WTC11 (cell line): ENCODE data around the gene JADE3. TPM values are rescaled to one million over a fixed set of nuclear protein-coding genes. Genes with fewer than 3 reads are reported as not detected.

Experiments
- ATAC-seq: fragments of 200-7000 bp; cut with Tn5 transposase; 2 replicates; pipeline ENCODE4 v1.10.0; 2021; ENCODE audit warnings: mild to moderate bottlenecking, moderate library complexity
- CTCF ChIA-PET: fragments of 300-600 bp; sonication (Branson Sonifier 250); formaldehyde crosslinking; loops from one replicate; lab custom pipeline; 2021; ENCODE audit warnings: antibody characterized with exemption; lab: Charles Lee
- POLR2A ChIA-PET: fragments of 350-600 bp; sonication (Branson Sonifier 250); formaldehyde crosslinking; loops from one replicate; lab custom pipeline; 2021; ENCODE audit warnings: antibody characterized with exemption; lab: Charles Lee
- DNase-seq: peaks from one replicate; pipeline ENCODE4 v3.0.0; 2021; ENCODE audit warnings: low spot score
- H3K27ac Mint-ChIP-seq: 2 replicates; pipeline ENCODE4 v1.8.0; 2021; ENCODE audit warnings: mixed read lengths
- H3K27me3 Mint-ChIP-seq: 2 replicates; pipeline ENCODE4 v1.8.0; 2021; ENCODE audit warnings: low read depth, mild to moderate bottlenecking, moderate library complexity, mixed read lengths
- H3K36me3 Mint-ChIP-seq: 2 replicates; pipeline ENCODE4 v1.8.0; 2021; ENCODE audit warnings: mixed read lengths
- H3K4me1 Mint-ChIP-seq: 2 replicates; pipeline ENCODE4 v1.8.0; 2022; ENCODE audit warnings: mixed read lengths
- H3K4me3 Mint-ChIP-seq: 2 replicates; pipeline ENCODE4 v1.8.0; 2021; ENCODE audit warnings: mild to moderate bottlenecking, moderate library complexity, mixed read lengths
- H3K9me3 Mint-ChIP-seq: 2 replicates; pipeline ENCODE4 v1.8.0; 2021; ENCODE audit warnings: mixed read lengths
- NR2C2 ChIP-seq: sonication (generic); formaldehyde crosslinking; IDR thresholded peaks from 2 replicates; pipeline ENCODE4 v1.8.0; 2022; ENCODE audit warnings: mild to moderate bottlenecking, missing genetic modification reagents
- SP1 ChIP-seq: sonication (generic); formaldehyde crosslinking; conservative IDR thresholded peaks from 2 replicates; pipeline ENCODE4 v1.8.1; 2022; ENCODE audit warnings: missing genetic modification reagents
- TEAD1 ChIP-seq: sonication (generic); formaldehyde crosslinking; IDR thresholded peaks from 2 replicates; pipeline ENCODE4 v1.8.0; 2022; ENCODE audit warnings: mild to moderate bottlenecking, missing genetic modification reagents
- TEAD4 ChIP-seq: sonication (generic); formaldehyde crosslinking; IDR thresholded peaks from 2 replicates; pipeline ENCODE4 v1.8.0; 2022; ENCODE audit warnings: mild to moderate bottlenecking, missing genetic modification reagents
- USF2 ChIP-seq: sonication (generic); formaldehyde crosslinking; IDR thresholded peaks from 2 replicates; pipeline ENCODE4 v1.8.1; 2023; ENCODE audit warnings: mild to moderate bottlenecking, missing genetic modification reagents, moderate library complexity
- ZNF232 ChIP-seq: sonication (generic); formaldehyde crosslinking; IDR thresholded peaks from 2 replicates; pipeline ENCODE4 v1.8.0; 2022; ENCODE audit warnings: mild to moderate bottlenecking, missing genetic modification reagents
- ZNF396 ChIP-seq: fragments of 250-450 bp; sonication (Bioruptor Pico); IDR thresholded peaks from 2 replicates; pipeline ENCODE4 v1.8.0; 2021; ENCODE audit warnings: mild to moderate bottlenecking, moderate library complexity, borderline replicate concordance
- ZNF671 ChIP-seq: fragments of 250-450 bp; sonication (Bioruptor Pico); IDR thresholded peaks from 2 replicates; pipeline ENCODE4 v1.8.0; 2021; ENCODE audit warnings: mild to moderate bottlenecking
- total RNA-seq: library from RNA; stranded (reverse); gene quantifications from 3 replicates; pipeline ENCODE4 v1.2.3, GENCODE V29; 2021
- TF ChIP-seq, protein P1 (sequence below): fragments of 250-450 bp; sonication (Bioruptor Pico); IDR thresholded peaks from 2 replicates; pipeline ENCODE4 v1.8.0; 2021; ENCODE audit warnings: mild to moderate bottlenecking
- TF ChIP-seq, protein P2 (sequence below): sonication (generic); formaldehyde crosslinking; IDR thresholded peaks from 2 replicates; pipeline ENCODE4 v1.8.1; 2023; ENCODE audit warnings: mild to moderate bottlenecking, missing genetic modification reagents, moderate library complexity
- TF ChIP-seq, protein P3 (sequence below): sonication (generic); formaldehyde crosslinking; IDR thresholded peaks from 2 replicates; pipeline ENCODE4 v1.8.0; 2023; ENCODE audit warnings: missing genetic modification reagents, mild to moderate bottlenecking, borderline replicate concordance
- TF ChIP-seq, protein P4 (sequence below): sonication (generic); formaldehyde crosslinking; IDR thresholded peaks from 2 replicates; pipeline ENCODE4 v1.8.0; 2022; ENCODE audit warnings: mild to moderate bottlenecking, missing genetic modification reagents
- TF ChIP-seq, protein P5 (sequence below): fragments of 250-450 bp; sonication (Bioruptor Pico); IDR thresholded peaks from 2 replicates; pipeline ENCODE4 v1.9.0; 2021; ENCODE audit warnings: mild to moderate bottlenecking
- TF ChIP-seq, protein P6 (sequence below): fragments of 250-450 bp; sonication (Bioruptor Pico); IDR thresholded peaks from 2 replicates; pipeline ENCODE4 v1.9.0; 2021; ENCODE audit warnings: moderate library complexity, mild to moderate bottlenecking, inconsistent platforms, borderline replicate concordance

JADE3 gene
- total RNA-seq, 1 experiment from 2014 or later = 19.2 TPM

- TF ChIP-seq, protein P1, sequence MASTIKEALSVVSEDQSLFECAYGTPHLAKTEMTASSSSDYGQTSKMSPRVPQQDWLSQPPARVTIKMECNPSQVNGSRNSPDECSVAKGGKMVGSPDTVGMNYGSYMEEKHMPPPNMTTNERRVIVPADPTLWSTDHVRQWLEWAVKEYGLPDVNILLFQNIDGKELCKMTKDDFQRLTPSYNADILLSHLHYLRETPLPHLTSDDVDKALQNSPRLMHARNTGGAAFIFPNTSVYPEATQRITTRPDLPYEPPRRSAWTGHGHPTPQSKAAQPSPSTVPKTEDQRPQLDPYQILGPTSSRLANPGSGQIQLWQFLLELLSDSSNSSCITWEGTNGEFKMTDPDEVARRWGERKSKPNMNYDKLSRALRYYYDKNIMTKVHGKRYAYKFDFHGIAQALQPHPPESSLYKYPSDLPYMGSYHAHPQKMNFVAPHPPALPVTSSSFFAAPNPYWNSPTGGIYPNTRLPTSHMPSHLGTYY (CRISPR knock-in tag) = no peak
- TF ChIP-seq USF2 (CRISPR knock-in tag) = no peak
- TF ChIP-seq, protein P2, sequence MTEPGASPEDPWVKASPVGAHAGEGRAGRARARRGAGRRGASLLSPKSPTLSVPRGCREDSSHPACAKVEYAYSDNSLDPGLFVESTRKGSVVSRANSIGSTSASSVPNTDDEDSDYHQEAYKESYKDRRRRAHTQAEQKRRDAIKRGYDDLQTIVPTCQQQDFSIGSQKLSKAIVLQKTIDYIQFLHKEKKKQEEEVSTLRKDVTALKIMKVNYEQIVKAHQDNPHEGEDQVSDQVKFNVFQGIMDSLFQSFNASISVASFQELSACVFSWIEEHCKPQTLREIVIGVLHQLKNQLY (CRISPR knock-in tag) = no peak
- TF ChIP-seq, protein P3, sequence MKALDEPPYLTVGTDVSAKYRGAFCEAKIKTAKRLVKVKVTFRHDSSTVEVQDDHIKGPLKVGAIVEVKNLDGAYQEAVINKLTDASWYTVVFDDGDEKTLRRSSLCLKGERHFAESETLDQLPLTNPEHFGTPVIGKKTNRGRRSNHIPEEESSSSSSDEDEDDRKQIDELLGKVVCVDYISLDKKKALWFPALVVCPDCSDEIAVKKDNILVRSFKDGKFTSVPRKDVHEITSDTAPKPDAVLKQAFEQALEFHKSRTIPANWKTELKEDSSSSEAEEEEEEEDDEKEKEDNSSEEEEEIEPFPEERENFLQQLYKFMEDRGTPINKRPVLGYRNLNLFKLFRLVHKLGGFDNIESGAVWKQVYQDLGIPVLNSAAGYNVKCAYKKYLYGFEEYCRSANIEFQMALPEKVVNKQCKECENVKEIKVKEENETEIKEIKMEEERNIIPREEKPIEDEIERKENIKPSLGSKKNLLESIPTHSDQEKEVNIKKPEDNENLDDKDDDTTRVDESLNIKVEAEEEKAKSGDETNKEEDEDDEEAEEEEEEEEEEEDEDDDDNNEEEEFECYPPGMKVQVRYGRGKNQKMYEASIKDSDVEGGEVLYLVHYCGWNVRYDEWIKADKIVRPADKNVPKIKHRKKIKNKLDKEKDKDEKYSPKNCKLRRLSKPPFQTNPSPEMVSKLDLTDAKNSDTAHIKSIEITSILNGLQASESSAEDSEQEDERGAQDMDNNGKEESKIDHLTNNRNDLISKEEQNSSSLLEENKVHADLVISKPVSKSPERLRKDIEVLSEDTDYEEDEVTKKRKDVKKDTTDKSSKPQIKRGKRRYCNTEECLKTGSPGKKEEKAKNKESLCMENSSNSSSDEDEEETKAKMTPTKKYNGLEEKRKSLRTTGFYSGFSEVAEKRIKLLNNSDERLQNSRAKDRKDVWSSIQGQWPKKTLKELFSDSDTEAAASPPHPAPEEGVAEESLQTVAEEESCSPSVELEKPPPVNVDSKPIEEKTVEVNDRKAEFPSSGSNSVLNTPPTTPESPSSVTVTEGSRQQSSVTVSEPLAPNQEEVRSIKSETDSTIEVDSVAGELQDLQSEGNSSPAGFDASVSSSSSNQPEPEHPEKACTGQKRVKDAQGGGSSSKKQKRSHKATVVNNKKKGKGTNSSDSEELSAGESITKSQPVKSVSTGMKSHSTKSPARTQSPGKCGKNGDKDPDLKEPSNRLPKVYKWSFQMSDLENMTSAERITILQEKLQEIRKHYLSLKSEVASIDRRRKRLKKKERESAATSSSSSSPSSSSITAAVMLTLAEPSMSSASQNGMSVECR = no peak
- no peak for TF ChIP-seq TEAD4 (CRISPR knock-in tag)
- TF ChIP-seq NR2C2 (CRISPR knock-in tag) = no peak
- TF ChIP-seq, protein P4, sequence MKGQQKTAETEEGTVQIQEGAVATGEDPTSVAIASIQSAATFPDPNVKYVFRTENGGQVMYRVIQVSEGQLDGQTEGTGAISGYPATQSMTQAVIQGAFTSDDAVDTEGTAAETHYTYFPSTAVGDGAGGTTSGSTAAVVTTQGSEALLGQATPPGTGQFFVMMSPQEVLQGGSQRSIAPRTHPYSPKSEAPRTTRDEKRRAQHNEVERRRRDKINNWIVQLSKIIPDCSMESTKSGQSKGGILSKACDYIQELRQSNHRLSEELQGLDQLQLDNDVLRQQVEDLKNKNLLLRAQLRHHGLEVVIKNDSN (CRISPR knock-in tag) = no peak
- TF ChIP-seq, all 79 proteins: peak for 0
These were observed 8.0 kb downstream of the JADE3 start (continued) for GRCh38 chrX:46920235-46920634.

GRCh38 chrX:46922611-46923010, 10.4 kb downstream of the JADE3 start:
- no peak overlapping the region for H3K4me3 Mint-ChIP-seq
- ChIA-PET POLR2A (no interaction called here), CTCF (interaction anchor here (1.8 kb wide), 1 partner anchor 55 kb away, joined by 4 read pairs; no protein-coding TSS in a partner anchor)
- no peak for DNase-seq
- H3K4me1 Mint-ChIP-seq = peaks cover 25% of the 10 kb centered on the region
- TF ChIP-seq TEAD1 (CRISPR knock-in tag) = no peak
- no peak for TF ChIP-seq ZNF232 (CRISPR knock-in tag)
- TF ChIP-seq SP1 = no peak
- no peak for TF ChIP-seq ZNF671
- TF ChIP-seq, protein P5, sequence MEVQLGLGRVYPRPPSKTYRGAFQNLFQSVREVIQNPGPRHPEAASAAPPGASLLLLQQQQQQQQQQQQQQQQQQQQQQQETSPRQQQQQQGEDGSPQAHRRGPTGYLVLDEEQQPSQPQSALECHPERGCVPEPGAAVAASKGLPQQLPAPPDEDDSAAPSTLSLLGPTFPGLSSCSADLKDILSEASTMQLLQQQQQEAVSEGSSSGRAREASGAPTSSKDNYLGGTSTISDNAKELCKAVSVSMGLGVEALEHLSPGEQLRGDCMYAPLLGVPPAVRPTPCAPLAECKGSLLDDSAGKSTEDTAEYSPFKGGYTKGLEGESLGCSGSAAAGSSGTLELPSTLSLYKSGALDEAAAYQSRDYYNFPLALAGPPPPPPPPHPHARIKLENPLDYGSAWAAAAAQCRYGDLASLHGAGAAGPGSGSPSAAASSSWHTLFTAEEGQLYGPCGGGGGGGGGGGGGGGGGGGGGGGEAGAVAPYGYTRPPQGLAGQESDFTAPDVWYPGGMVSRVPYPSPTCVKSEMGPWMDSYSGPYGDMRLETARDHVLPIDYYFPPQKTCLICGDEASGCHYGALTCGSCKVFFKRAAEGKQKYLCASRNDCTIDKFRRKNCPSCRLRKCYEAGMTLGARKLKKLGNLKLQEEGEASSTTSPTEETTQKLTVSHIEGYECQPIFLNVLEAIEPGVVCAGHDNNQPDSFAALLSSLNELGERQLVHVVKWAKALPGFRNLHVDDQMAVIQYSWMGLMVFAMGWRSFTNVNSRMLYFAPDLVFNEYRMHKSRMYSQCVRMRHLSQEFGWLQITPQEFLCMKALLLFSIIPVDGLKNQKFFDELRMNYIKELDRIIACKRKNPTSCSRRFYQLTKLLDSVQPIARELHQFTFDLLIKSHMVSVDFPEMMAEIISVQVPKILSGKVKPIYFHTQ = no peak
- TF ChIP-seq, protein P6, sequence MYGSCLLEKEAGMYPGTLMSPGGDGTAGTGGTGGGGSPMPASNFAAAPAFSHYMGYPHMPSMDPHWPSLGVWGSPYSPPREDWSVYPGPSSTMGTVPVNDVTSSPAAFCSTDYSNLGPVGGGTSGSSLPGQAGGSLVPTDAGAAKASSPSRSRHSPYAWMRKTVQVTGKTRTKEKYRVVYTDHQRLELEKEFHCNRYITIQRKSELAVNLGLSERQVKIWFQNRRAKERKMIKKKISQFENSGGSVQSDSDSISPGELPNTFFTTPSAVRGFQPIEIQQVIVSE (CRISPR knock-in tag) = no peak
- TF ChIP-seq ZNF396 (CRISPR knock-in tag) = no peak
- TF ChIP-seq, all 79 proteins: peak for 0
- no peaks in the 10 kb centered on the region for H3K27me3 Mint-ChIP-seq
- H3K9me3 Mint-ChIP-seq = peaks cover 19% of the 10 kb centered on the region
- peaks cover 16% of the 10 kb centered on the region for H3K36me3 Mint-ChIP-seq
- no peak for ATAC-seq
- 0 out of 2 replicates have a peak overlapping the region, but pooled peaks have one; percentile 21 for H3K27ac Mint-ChIP-seq
